Coronary artery (tissue), 2 donors: ENCODE measurements around the gene RERE.

Source experiments
- DNase-seq: peaks from one replicate; pipeline ENCODE4 v3.0.0-alpha.2; 2017; ENCODE audit warnings: low spot score
- H3K27ac ChIP-seq, 2 donors: fragments of 200-600 bp; sonication (generic); one replicate each; pipeline ENCODE4 v1.5.1; 2016 to 2019
- H3K4me3 ChIP-seq: fragments of 200-600 bp; sonication (generic); 2 replicates; pipeline ENCODE4 v1.5.1; 2016; ENCODE audit warnings: mild to moderate bottlenecking, moderate library complexity
- TF ChIP-seq, protein P1 (sequence below): fragments of 200-600 bp; sonication (generic); IDR thresholded peaks from one replicate; pipeline ENCODE4 v1.5.1; 2019; ENCODE audit warnings: antibody characterized with exemption

Gene RERE

DNA sequence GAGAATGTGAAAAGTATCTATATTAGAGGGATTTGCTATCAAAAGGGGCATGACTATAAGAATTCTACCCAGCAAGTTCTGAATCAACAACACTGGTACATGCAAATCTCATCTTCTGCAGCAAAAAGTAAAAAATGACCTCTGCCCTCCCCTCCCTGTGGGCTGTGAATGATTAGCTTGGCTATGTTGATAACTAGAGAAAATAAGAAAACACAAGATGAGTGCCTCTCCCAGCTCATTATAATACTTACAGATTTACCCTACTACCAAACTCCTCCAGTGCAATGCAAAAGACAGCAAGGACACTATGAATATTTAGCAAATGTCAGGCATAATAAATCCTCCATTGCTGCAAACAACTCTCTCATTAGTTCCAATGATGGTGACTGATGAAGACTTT, 397.1 kb downstream of the RERE start:
- H3K27ac ChIP-seq: peak overlapping the region; percentile 98 to 99
- H3K4me3 ChIP-seq: peak overlapping the region; percentile 84
- TF ChIP-seq, protein P1, sequence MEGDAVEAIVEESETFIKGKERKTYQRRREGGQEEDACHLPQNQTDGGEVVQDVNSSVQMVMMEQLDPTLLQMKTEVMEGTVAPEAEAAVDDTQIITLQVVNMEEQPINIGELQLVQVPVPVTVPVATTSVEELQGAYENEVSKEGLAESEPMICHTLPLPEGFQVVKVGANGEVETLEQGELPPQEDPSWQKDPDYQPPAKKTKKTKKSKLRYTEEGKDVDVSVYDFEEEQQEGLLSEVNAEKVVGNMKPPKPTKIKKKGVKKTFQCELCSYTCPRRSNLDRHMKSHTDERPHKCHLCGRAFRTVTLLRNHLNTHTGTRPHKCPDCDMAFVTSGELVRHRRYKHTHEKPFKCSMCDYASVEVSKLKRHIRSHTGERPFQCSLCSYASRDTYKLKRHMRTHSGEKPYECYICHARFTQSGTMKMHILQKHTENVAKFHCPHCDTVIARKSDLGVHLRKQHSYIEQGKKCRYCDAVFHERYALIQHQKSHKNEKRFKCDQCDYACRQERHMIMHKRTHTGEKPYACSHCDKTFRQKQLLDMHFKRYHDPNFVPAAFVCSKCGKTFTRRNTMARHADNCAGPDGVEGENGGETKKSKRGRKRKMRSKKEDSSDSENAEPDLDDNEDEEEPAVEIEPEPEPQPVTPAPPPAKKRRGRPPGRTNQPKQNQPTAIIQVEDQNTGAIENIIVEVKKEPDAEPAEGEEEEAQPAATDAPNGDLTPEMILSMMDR: no peak
- DNase-seq: no peak

DNA sequence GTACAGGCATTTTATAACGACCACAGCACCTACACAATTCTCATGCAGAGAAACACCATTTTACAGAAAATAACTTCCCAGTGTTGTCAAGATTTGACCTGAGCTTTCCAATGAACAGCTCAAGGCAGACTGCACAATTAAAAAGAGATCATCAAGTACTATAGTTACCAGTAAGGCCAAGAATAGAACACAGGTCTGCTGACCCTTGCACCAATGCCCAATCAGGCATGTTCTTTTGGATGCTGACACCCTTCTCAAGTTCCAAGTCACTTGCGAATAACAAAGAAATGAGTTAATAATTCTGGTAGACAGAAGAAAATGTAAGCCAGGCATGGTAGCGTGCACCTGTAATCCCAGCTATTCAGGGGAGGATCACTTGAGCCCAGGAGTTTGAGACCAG, 397.6 kb downstream of the RERE start:
- Histone ChIP-seq H3K4me3 (peak overlapping the region; percentile 84), H3K27ac (peak overlapping the region; percentile 98 to 99)
- TF ChIP-seq, protein P1: no peak
- DNase-seq: no peak

DNA sequence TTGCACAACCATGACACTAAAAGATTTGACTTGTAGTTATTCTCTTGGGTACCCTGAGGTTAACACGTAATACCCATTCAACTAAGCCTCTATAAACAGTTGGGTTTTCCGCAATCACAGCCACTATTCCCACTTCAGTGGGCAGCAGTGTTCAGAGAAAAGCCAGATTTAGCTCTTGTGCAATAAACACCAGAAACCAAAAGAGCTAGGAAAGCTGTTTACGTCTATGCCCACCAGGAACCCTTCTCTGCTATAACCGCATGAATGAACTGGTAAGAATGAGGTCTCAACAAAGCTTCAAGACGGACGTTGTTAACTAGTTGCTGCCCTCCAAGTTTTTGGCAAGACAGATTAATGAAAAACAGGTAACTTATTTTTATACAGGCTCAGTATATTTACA, 398.3 kb downstream of the RERE start:
- TF ChIP-seq, protein P1: no peak
- no peak for DNase-seq
- peak overlapping the region; percentile 84 for H3K4me3 ChIP-seq
- H3K27ac ChIP-seq: peak overlapping the region; percentile 98 to 99

- no peak for DNase-seq
- TF ChIP-seq, protein P1: no peak
- H3K27ac ChIP-seq: peak overlapping the region; percentile 52 to 99
- H3K4me3 ChIP-seq: peak overlapping the region; percentile 84
Observed at GRCh38 chr1:8418301-8418700, 399.1 kb downstream of the RERE start.

- TF ChIP-seq, protein P1: no peak
- H3K4me3 ChIP-seq: peak overlapping the region; percentile 22
- peak overlapping the region; percentile 52 to 99 for H3K27ac ChIP-seq
- no peak for DNase-seq
Observed at GRCh38 chr1:8417625-8418024, 399.8 kb downstream of the RERE start.

GRCh38 chr1:8416881-8417280, 400.6 kb downstream of the RERE start:
- no peak for DNase-seq
- peak overlapping the region; percentile 22 for H3K4me3 ChIP-seq
- TF ChIP-seq, protein P1: no peak
- H3K27ac ChIP-seq: peak overlapping the region in 1 of 2 donors; percentile 57

- no peak for DNase-seq
- TF ChIP-seq, protein P1: no peak
- Histone ChIP-seq H3K4me3 (peak overlapping the region; percentile 36), H3K27ac (peak overlapping the region; percentile 70 to 78)
Observed at GRCh38 chr1:8415526-8416278, 401.7 kb downstream of the RERE start.
